ENCODE results near the gene INTS11. TPM values are rescaled to one million over a fixed set of nuclear protein-coding genes. Genes with fewer than 3 reads are reported as not detected.

The INTS11 gene
- total RNA-seq = 10 to 100 TPM; 35.1 to 52.4 (median 43.5) TPM
- long read RNA-seq, partial matches to known transcripts = 3 of 7 reads
- long read RNA-seq, other reads (novel, unspliced or antisense) = 0 of 7 reads

GRCh38 chr1:1324524-1325287 is at the start of gene INTS11, which contains the start of gene CPTP:
Gene INTS11, minus strand, starts transcription at chr1:1324660. Its CDS starts 52 bp downstream, at chr1:1324608.
Gene CPTP, plus strand, starts transcription at chr1:1324802. Its CDS starts 2,109 bp downstream, at chr1:1326911.
- Histone ChIP-seq H3K27ac (peak within 1 kb of the TSS; percentile 70 to 82 (median 71)), H3K27me3 (no peaks in the 10 kb centered on the region), H3K4me3 (peak within 1 kb of the TSS; percentile 99 to 100 (median 100)), H3K4me1 (peaks cover 0 to 20% (median 0%) of the 10 kb centered on the region in 4 donors), H3K36me3 (peaks cover 0 to 17% (median 6%) of the 10 kb centered on the region in 4 donors), H3K9me3 (no peaks in the 10 kb centered on the region)
- no CpG with 5 or more reads among the region's 84 CpGs for WGBS (ENCODE audit: insufficient coverage, low coverage, low lambda C conversion rate, missing lambda C conversion rate)
- intact Hi-C loops (cut with DNase I) = no loop called here
- DNase-seq = peak; percentile 96 to 97 (median 96)
- peak; percentile 84 for TF ChIP-seq POLR2A (IDR thresholded peaks at IDR 0.05)
- TF ChIP-seq CTCF (IDR thresholded peaks at IDR 0.05) = no peak
- ATAC-seq = peak; percentile 78 to 89 (median 84)

DNA sequence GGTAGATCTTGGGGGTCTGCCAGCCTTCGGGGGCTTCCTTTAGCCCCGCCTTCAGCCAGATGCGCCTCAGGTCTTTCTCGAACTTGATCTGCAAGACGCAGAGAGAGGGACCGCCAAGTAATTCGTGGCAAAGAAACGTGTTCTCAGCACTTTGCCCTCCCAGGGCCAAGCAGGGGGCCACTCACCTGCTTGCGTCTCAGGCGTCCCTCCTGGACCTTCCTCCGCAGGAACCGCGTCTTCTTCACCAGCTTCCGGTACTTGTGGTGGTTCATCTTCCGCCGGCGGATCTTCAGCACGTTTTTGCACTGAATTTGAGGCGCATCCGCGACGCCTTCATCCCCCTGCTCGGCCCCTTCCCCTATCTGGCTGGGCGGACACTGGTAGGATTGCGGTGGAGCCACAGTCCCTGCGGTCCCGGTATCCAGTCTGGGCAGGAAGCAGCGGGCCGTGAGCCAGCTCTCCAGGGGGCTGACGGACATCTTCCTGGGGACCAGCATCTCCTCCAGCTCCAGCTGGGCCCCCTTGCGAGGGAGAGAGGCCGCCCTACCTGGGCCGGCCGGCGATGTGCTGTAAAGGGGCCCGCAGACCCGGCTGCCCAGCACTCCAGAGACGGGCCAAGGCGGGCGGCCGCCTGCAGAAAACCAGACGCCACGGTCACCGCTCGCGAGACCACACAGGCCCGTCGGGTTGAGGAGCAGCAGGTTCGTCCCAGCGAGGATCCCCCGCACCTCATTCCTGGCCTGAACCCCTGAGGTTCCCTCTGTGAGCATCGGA is 49.5 kb upstream of the INTS11 start:
- no peak for ATAC-seq
- Histone ChIP-seq H3K4me3 (peak overlapping the region; percentile 76 to 100 (median 93)), H3K36me3 (peaks cover 0 to 6% (median 0%) of the 10 kb centered on the region in 4 donors), H3K9me3 (no peaks in the 10 kb centered on the region), H3K4me1 (peaks cover 0 to 26% (median 9%) of the 10 kb centered on the region in 4 donors), H3K27me3 (no peaks in the 10 kb centered on the region), H3K27ac (peak overlapping the region in 2 of 3 donors; percentile 91 to 92)
- WGBS (ENCODE audit: insufficient coverage, low coverage, low lambda C conversion rate, missing lambda C conversion rate) = 85% methylated on average over 14 of the region's 52 CpGs
- intact Hi-C loops (cut with DNase I) = no loop called here
- DNase-seq = peak; percentile 31 to 62 (median 52)
- TF ChIP-seq POLR2A (IDR thresholded peaks at IDR 0.05) (no peak), CTCF (IDR thresholded peaks at IDR 0.05) (no peak)

GRCh38 chr1:1373051-1373814 is 48.8 kb upstream of the INTS11 start:
- no peak overlapping the region for H3K4me3 ChIP-seq
- 54% methylated on average over 4 of the region's 26 CpGs for WGBS (ENCODE audit: insufficient coverage, low coverage, low lambda C conversion rate, missing lambda C conversion rate)
- H3K27ac ChIP-seq = no peak overlapping the region

More at GRCh38 chr1:1373051-1373814, 48.8 kb upstream of the INTS11 start:
- Histone ChIP-seq H3K9me3 (no peaks in the 10 kb centered on the region), H3K4me1 (peaks cover 0 to 26% (median 9%) of the 10 kb centered on the region in 4 donors), H3K27me3 (no peaks in the 10 kb centered on the region), H3K36me3 (peaks cover 0 to 6% (median 0%) of the 10 kb centered on the region in 4 donors)
- peak in 1 of 3 donors; percentile 31 for DNase-seq
- intact Hi-C loops (cut with DNase I) = no loop called here
- TF ChIP-seq CTCF (IDR thresholded peaks at IDR 0.05) (no peak), POLR2A (IDR thresholded peaks at IDR 0.05) (no peak)
- no peak for ATAC-seq

All from right lobe of liver (tissue), 6 donors.